Occipital lobe (tissue), 2 donors: ENCODE results near the gene CCR8. TPM values are rescaled to one million over a fixed set of nuclear protein-coding genes. Genes with fewer than 3 reads are reported as not detected.
"Not testable (repeated sequence)": the region's sequence is repeated elsewhere in the genome, so short reads cannot be mapped to it uniquely, and the experiment has no call there.

Experiments used
- DNase-seq: peaks from one replicate; lab custom pipeline; 2025; lab: John Stamatoyannopoulos, UW
- total RNA-seq: library from RNA; depleted of rRNA; stranded (reverse); fragments of >200 nt; gene quantifications from one replicate; pipeline ENCODE4 v1.2.3, GENCODE V29; 2014

CCR8 gene
- total RNA-seq, 1 donor from 2014 or later: not detected

GRCh38 chr3:39315420-39315819 lies 14.1 kb upstream of the CCR8 start:
- DNase-seq: no peak

- DNase-seq: no peak
Measured at GRCh38 chr3:39317571-39318169, 11.8 kb upstream of the CCR8 start.

- no peak for DNase-seq
Measured at GRCh38 chr3:39318301-39318700, 11.2 kb upstream of the CCR8 start.

GRCh38 chr3:39319249-39319648 lies 10.3 kb upstream of the CCR8 start:
- DNase-seq: no peak

GRCh38 chr3:39321574-39321983 lies 7.9 kb upstream of the CCR8 start:
- not testable (repeated sequence) for DNase-seq

- DNase-seq: not testable (repeated sequence)
Measured at GRCh38 chr3:39322209-39322715, 7.2 kb upstream of the CCR8 start.

GRCh38 chr3:39322936-39323335 lies 6.6 kb upstream of the CCR8 start:
- DNase-seq: no peak

- no peak for DNase-seq
Measured at GRCh38 chr3:39323494-39323893, 6.0 kb upstream of the CCR8 start.

- no peak for DNase-seq
Measured at GRCh38 chr3:39325236-39325635, 4.3 kb upstream of the CCR8 start.

GRCh38 chr3:39327053-39327745 lies 2.3 kb upstream of the CCR8 start:
- DNase-seq: no peak

- DNase-seq: no peak
Measured at GRCh38 chr3:39327746-39328349, 1.7 kb upstream of the CCR8 start.

GRCh38 chr3:39330824-39331223 lies 1.3 kb downstream of the CCR8 start:
- no peak for DNase-seq

- DNase-seq: no peak
Measured at GRCh38 chr3:39332525-39332924, 3.0 kb downstream of the CCR8 start.

GRCh38 chr3:39333607-39334006 lies 4.1 kb downstream of the CCR8 start:
- no peak for DNase-seq

GRCh38 chr3:39334205-39334604 lies 4.7 kb downstream of the CCR8 start:
- no peak for DNase-seq

- no peak for DNase-seq
Measured at GRCh38 chr3:39338201-39338600, 8.7 kb downstream of the CCR8 start.

- DNase-seq: no peak
Measured at GRCh38 chr3:39339086-39339485, 9.6 kb downstream of the CCR8 start.

GRCh38 chr3:39343076-39343717 lies 13.7 kb downstream of the CCR8 start:
- no peak for DNase-seq

GRCh38 chr3:39343760-39344159 lies 14.3 kb downstream of the CCR8 start:
- DNase-seq: no peak

GRCh38 chr3:39344746-39345344 lies 15.3 kb downstream of the CCR8 start:
- no peak for DNase-seq

- no peak for DNase-seq
Measured at GRCh38 chr3:39346785-39347585, 17.5 kb downstream of the CCR8 start.
